ENCODE data around the gene MAML1.

MAML1 gene

DNA sequence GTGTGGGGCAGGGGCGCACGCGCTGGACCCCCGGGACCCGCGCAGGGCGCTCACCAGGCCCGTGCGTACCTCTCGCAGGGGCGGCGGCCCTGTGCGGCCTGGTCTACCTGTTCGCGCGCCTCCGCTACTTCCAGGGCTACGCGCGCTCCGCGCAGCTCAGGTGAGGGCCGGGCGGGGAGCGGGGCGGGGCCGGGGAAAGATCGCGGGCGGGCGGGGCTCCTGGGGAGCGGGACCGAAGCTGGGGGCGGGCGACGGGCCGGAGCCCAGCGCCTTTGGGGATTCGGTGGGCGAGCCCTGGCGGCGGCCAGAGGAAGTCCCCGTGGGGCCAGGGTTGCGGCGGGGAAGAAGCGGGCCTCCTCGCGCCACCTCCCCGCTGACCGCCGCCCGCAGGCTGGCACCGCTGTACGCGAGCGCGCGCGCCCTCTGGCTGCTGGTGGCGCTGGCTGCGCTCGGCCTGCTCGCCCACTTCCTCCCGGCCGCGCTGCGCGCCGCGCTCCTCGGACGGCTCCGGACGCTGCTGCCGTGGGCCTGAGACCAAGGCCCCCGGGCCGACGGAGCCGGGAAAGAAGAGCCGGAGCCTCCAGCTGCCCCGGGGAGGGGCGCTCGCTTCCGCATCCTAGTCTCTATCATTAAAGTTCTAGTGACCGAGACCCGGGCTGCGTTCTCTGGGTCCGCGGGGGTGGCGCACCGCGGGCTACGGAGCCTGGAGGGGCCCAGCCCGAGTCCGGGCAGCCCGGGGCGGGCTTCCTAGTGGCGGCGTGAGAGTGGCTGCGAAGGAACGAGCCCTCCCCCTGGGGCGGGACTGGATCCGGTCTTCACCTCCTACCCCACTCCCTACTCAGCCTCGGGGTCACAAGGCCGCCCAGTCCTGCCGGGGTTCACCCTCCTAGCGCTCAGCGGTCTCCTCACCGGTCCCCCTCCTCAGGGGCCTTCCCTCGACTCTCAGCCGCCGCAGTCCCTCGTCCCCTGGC lies 63.5 kb downstream of the MAML1 start:
- Histone ChIP-seq H3K27me3 (no peaks in the 10 kb centered on the region), H3K9me3 (replicated peaks in 1 of 11) (no peaks in the 10 kb centered on the region), H4K20me1 (peaks cover 20 to 75% (median 46%) of the 10 kb centered on the region in 11 experiments; a peak in 20 of 22 replicates), H3K4me2 (peak overlapping the region; percentile 83 to 99 (median 95)), H3K4me3 (peak overlapping the region; percentile 54 to 75 (median 64)), H3K4me1 (peaks cover 55 to 64% (median 60%) of the 10 kb centered on the region in 10 experiments), H3K27ac (peak overlapping the region; percentile 56 to 85 (median 75); a peak in 21 of 22 replicates), H3K9ac (peak overlapping the region; percentile 74 to 87 (median 79)), H3K36me3 (peaks cover 33 to 44% (median 42%) of the 10 kb centered on the region in 11 experiments)
- TF ChIP-seq Cebpa-rat (IDR thresholded peaks at IDR 0.05): no peak

- H3K4me1 ChIP-seq: peaks cover 51 to 61% (median 58%) of the 10 kb centered on the region in 10 experiments
- H4K20me1 ChIP-seq: peaks cover 26 to 74% (median 55%) of the 10 kb centered on the region in 11 experiments
- H3K4me2 ChIP-seq: peak overlapping the region; percentile 83 to 99 (median 95)
- peak overlapping the region; percentile 56 to 85 (median 75); a peak in 17 of 22 replicates for H3K27ac ChIP-seq
- H3K36me3 ChIP-seq: peaks cover 33 to 49% (median 45%) of the 10 kb centered on the region in 11 experiments
- H3K9ac ChIP-seq: peak overlapping the region; percentile 74 to 87 (median 79)
- H3K27me3 ChIP-seq: no peaks in the 10 kb centered on the region
- no peaks in the 10 kb centered on the region for H3K9me3 ChIP-seq (replicated peaks in 1 of 11)
- H3K4me3 ChIP-seq: peak overlapping the region; percentile 54 to 75 (median 64)
- no peak for TF ChIP-seq Cebpa-rat (IDR thresholded peaks at IDR 0.05)
These were observed 64.4 kb downstream of the MAML1 start for GRCh38 chr5:179796877-179797608.

- TF ChIP-seq Cebpa-rat (IDR thresholded peaks at IDR 0.05): no peak
- H3K4me3 ChIP-seq: no peak overlapping the region
- H3K4me1 ChIP-seq: peaks cover 51 to 61% (median 58%) of the 10 kb centered on the region in 10 experiments
- H3K9ac ChIP-seq: no peak overlapping the region
- no peaks in the 10 kb centered on the region for H3K27me3 ChIP-seq
- peaks cover 33 to 55% (median 46%) of the 10 kb centered on the region in 11 experiments for H3K36me3 ChIP-seq
- peak overlapping the region in 1 of 11 experiments; percentile 94; a peak in 2 of 22 replicates for H3K4me2 ChIP-seq
- H4K20me1 ChIP-seq: peaks cover 33 to 77% (median 60%) of the 10 kb centered on the region in 11 experiments
- H3K27ac ChIP-seq: no peak overlapping the region
- H3K9me3 ChIP-seq (replicated peaks in 1 of 11): no peaks in the 10 kb centered on the region
These were observed 65.1 kb downstream of the MAML1 start for GRCh38 chr5:179797741-179798140.

DNA sequence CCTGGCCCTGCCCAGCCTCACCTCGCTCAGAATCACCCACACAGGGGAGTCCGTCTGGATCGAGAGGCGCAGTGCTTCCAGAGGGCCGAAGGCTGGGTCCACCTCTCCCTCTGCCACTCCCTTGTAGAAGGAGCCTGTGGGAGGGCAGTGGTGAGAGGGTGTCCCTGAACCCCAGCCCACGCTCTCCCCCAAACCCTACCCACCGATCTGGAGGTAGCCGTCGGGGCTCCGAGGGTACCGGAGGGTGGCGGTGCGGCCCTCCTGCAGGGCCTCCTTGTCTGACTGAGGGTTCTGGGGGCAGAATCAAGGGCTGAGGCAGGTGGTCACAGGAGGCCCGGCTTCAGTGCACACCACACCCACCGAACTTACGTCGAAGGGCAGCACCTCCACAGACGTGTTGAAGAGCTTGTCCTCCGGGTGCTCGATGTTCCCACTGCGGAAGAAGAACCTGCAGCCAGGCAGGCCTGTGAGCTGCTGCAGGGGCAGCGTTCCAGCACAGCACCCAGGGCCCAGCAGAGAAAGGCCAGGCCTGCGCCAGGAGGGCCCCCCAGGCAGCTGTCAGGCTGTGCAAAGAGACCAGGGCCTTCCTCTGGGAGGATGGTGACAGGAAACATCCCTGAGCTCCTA lies 65.6 kb downstream of the MAML1 start:
- Histone ChIP-seq H3K4me2 (no peak overlapping the region), H4K20me1 (peaks cover 38 to 83% (median 66%) of the 10 kb centered on the region in 11 experiments), H3K27me3 (no peaks in the 10 kb centered on the region), H3K9ac (no peak overlapping the region; a peak in 1 of 22 replicates), H3K27ac (no peak overlapping the region), H3K4me1 (peaks cover 51 to 61% (median 58%) of the 10 kb centered on the region in 10 experiments), H3K9me3 (replicated peaks in 1 of 11) (no peaks in the 10 kb centered on the region), H3K36me3 (peaks cover 33 to 55% (median 46%) of the 10 kb centered on the region in 11 experiments), H3K4me3 (no peak overlapping the region)
- TF ChIP-seq Cebpa-rat (IDR thresholded peaks at IDR 0.05): no peak

- no peak for TF ChIP-seq Cebpa-rat (IDR thresholded peaks at IDR 0.05)
- Histone ChIP-seq H3K4me2 (no peak overlapping the region), H3K4me3 (no peak overlapping the region), H3K9me3 (replicated peaks in 1 of 11) (no peaks in the 10 kb centered on the region), H3K27ac (no peak overlapping the region), H4K20me1 (peaks cover 43 to 90% (median 71%) of the 10 kb centered on the region in 11 experiments), H3K4me1 (peaks cover 51 to 61% (median 58%) of the 10 kb centered on the region in 10 experiments), H3K36me3 (peaks cover 33 to 55% (median 46%) of the 10 kb centered on the region in 11 experiments), H3K27me3 (no peaks in the 10 kb centered on the region), H3K9ac (no peak overlapping the region)
These were observed 66.4 kb downstream of the MAML1 start for GRCh38 chr5:179798771-179799643.

- Histone ChIP-seq H3K4me1 (peaks cover 51 to 61% (median 58%) of the 10 kb centered on the region in 10 experiments), H3K9me3 (replicated peaks in 1 of 11) (no peaks in the 10 kb centered on the region), H3K4me2 (no peak overlapping the region), H3K36me3 (peaks cover 33 to 55% (median 46%) of the 10 kb centered on the region in 11 experiments), H3K27me3 (no peaks in the 10 kb centered on the region), H3K4me3 (no peak overlapping the region), H3K9ac (no peak overlapping the region), H3K27ac (no peak overlapping the region), H4K20me1 (peaks cover 43 to 93% (median 75%) of the 10 kb centered on the region in 11 experiments)
- no peak for TF ChIP-seq Cebpa-rat (IDR thresholded peaks at IDR 0.05)
These were observed 67.0 kb downstream of the MAML1 start for GRCh38 chr5:179799644-179799973.

GRCh38 chr5:179800071-179800695 lies 67.6 kb downstream of the MAML1 start:
- Histone ChIP-seq H4K20me1 (peaks cover 43 to 93% (median 75%) of the 10 kb centered on the region in 11 experiments), H3K9ac (no peak overlapping the region), H3K36me3 (peaks cover 33 to 55% (median 46%) of the 10 kb centered on the region in 11 experiments), H3K4me3 (no peak overlapping the region), H3K4me2 (no peak overlapping the region), H3K27me3 (no peaks in the 10 kb centered on the region), H3K4me1 (peaks cover 51 to 61% (median 58%) of the 10 kb centered on the region in 10 experiments), H3K9me3 (replicated peaks in 1 of 11) (no peaks in the 10 kb centered on the region), H3K27ac (no peak overlapping the region)
- no peak for TF ChIP-seq Cebpa-rat (IDR thresholded peaks at IDR 0.05)
